A549 (cell line): ENCODE measurements around the gene ZC2HC1B. TPM values are rescaled to one million over a fixed set of nuclear protein-coding genes. Genes with fewer than 3 reads are reported as not detected.

Source experiments
- ATAC-seq, 2 experiments: fragments of 200-7000 bp in 1 of 2; fragments of >200 bp in 1 of 2; cut with Nextera tagmentation in 1 of 2; cut with Tn5 transposase in 1 of 2; 3 replicates each; pipeline versions ENCODE4 v1.8.0 to v1.9.1; 2018 to 2020; ENCODE audit warnings: mild to moderate bottlenecking in 1 of 2, moderate library complexity in 1 of 2
- CTCF ChIA-PET: fragments of 300-600 bp; sonication (Branson Sonifier 250); formaldehyde crosslinking; extraction: SDS; loops from one replicate; lab custom pipeline; 2021; ENCODE audit warnings: antibody characterized with exemption, inconsistent platforms; lab: Yijun Ruan, JAX
- POLR2A ChIA-PET: fragments of 350-600 bp; formaldehyde crosslinking; extraction: SDS; loops from one replicate; lab custom pipeline; 2021; ENCODE audit warnings: antibody characterized with exemption, inconsistent platforms; lab: Yijun Ruan, JAX
- DNase-seq, 2 experiments: peaks; one replicate each; pipeline versions ENCODE4 v3.0.0 to v3.0.0-alpha.2; 2011 to 2016; ENCODE audit warnings: low read depth in 1 of 2, low spot score in 1 of 2
- FAIRE-seq: peaks from 2 replicates; lab custom pipeline; 2011; peaks lifted over from hg19 to GRCh38; lab: Jason Lieb, UNC
- H3K27ac ChIP-seq, 2 experiments: fragments of >200 bp; sonication (Bioruptor Twin); formaldehyde crosslinking; 3 replicates each; pipeline ENCODE4 v1.5.1; 2016 to 2017
- H3K4me1 ChIP-seq: fragments of >200 bp; sonication (Bioruptor Twin); formaldehyde crosslinking; 3 replicates; pipeline ENCODE4 v1.6.1; 2016
- H3K4me2 ChIP-seq: fragments of >200 bp; sonication (Bioruptor Twin); formaldehyde crosslinking; 3 replicates; pipeline ENCODE4 v1.6.1; 2016
- H3K4me3 ChIP-seq: fragments of >200 bp; sonication (Bioruptor Twin); formaldehyde crosslinking; 3 replicates; pipeline ENCODE4 v1.5.1; 2016
- H3K9me3 ChIP-seq: fragments of >200 bp; sonication (Bioruptor Twin); formaldehyde crosslinking; 3 replicates; pipeline ENCODE4 v1.6.1; 2016
- ATOH8 ChIP-seq: fragments of 250-450 bp; sonication (Bioruptor Pico); IDR thresholded peaks from 2 replicates; pipeline ENCODE4 v1.5.0; 2020; ENCODE audit warnings: low read depth, mild to moderate bottlenecking, moderate library complexity
- BHLHE40 ChIP-seq: IDR thresholded peaks from 2 replicates; pipeline ENCODE4 v1.6.1; 2012; ENCODE audit warnings: low read depth, low read length, inconsistent platforms
- CEBPB ChIP-seq, 2 experiments: fragments of >200 bp in 1 of 2; sonication (Bioruptor Twin) in 1 of 2; formaldehyde crosslinking in 1 of 2; IDR thresholded peaks; 2 replicates each; pipeline ENCODE4 v1.6.1; 2012 to 2016
- CHD2 ChIP-seq: fragments of 150-350 bp; IDR thresholded peaks from 2 replicates; pipeline ENCODE4 v1.6.1; 2014; ENCODE audit warnings: low read length; ENCODE audit not compliant: partially characterized antibody
- E2F6 ChIP-seq: IDR thresholded peaks from 2 replicates; pipeline ENCODE4 v1.6.1; 2012; ENCODE audit warnings: low read depth, borderline replicate concordance
- ELK1 ChIP-seq: fragments of 150-350 bp; IDR thresholded peaks from 2 replicates; pipeline ENCODE4 v1.6.1; 2014; ENCODE audit warnings: low read depth, mild to moderate bottlenecking, low read length
- FOSB ChIP-seq: fragments of 250-450 bp; sonication (Bioruptor Pico); IDR thresholded peaks from 2 replicates; pipeline ENCODE4 v1.5.0; 2020; ENCODE audit warnings: mild to moderate bottlenecking, moderate library complexity
- FOSL2 ChIP-seq, 2 experiments: fragments of 450-650 bp in 1 of 2; fragments of >200 bp in 1 of 2; sonication (Bioruptor Twin) in 1 of 2; formaldehyde crosslinking; IDR thresholded peaks; 2 replicates each; pipeline versions ENCODE4 v1.5.0 to v1.6.1; 2016 to 2020; ENCODE audit warnings: mild to moderate bottlenecking in 1 of 2, moderate library complexity in 1 of 2
- GATA3 ChIP-seq: IDR thresholded peaks from 2 replicates; pipeline ENCODE4 v1.6.1; 2012; ENCODE audit warnings: borderline replicate concordance
- HES2 ChIP-seq: fragments of >200 bp; sonication (Bioruptor Twin); formaldehyde crosslinking; IDR thresholded peaks from 2 replicates; pipeline ENCODE4 v1.6.1; 2016
- HOXA7 ChIP-seq: fragments of 250-450 bp; sonication (Bioruptor Pico); IDR thresholded peaks from 2 replicates; pipeline ENCODE4 v1.5.0; 2020; ENCODE audit warnings: mild to moderate bottlenecking, moderate library complexity
- HOXB13 ChIP-seq: fragments of 250-450 bp; sonication (Bioruptor Pico); IDR thresholded peaks from 2 replicates; pipeline ENCODE4 v1.5.0; 2020; ENCODE audit warnings: low read depth, mild to moderate bottlenecking, moderate library complexity
- HOXB5 ChIP-seq: fragments of 250-450 bp; sonication (Bioruptor Pico); IDR thresholded peaks from 2 replicates; pipeline ENCODE4 v1.5.0; 2020; ENCODE audit warnings: mild to moderate bottlenecking, moderate library complexity
- JUN ChIP-seq, 2 experiments: fragments of >200 bp; sonication (Bioruptor Twin); formaldehyde crosslinking; IDR thresholded peaks; 2 replicates in 1 of 2; 3 replicates in 1 of 2; pipeline ENCODE4 v1.6.1; 2016 to 2017
- JUNB ChIP-seq: fragments of >200 bp; sonication (Bioruptor Twin); formaldehyde crosslinking; IDR thresholded peaks from 2 replicates; pipeline ENCODE4 v1.6.1; 2016
- KDM1A ChIP-seq: fragments of 200-600 bp; sonication (generic); IDR thresholded peaks from 2 replicates; pipeline ENCODE4 v1.6.1; 2016; ENCODE audit warnings: low read depth, mild to moderate bottlenecking
- KDM5A ChIP-seq: fragments of 200-600 bp; sonication (generic); IDR thresholded peaks from 2 replicates; pipeline ENCODE4 v1.6.1; 2016; ENCODE audit warnings: antibody characterized with exemption, mild to moderate bottlenecking
- MAFK ChIP-seq: fragments of 450-650 bp; IDR thresholded peaks from 2 replicates; pipeline ENCODE4 v1.6.1; 2014; ENCODE audit not compliant: partially characterized antibody
- MAX ChIP-seq: IDR thresholded peaks from 2 replicates; pipeline ENCODE4 v1.6.1; 2012
- MAZ ChIP-seq: fragments of 150-350 bp; IDR thresholded peaks from 2 replicates; pipeline ENCODE4 v1.6.1; 2014; ENCODE audit warnings: antibody characterized with exemption, low read depth, low read length, borderline replicate concordance
- MYC ChIP-seq: IDR thresholded peaks from 2 replicates; pipeline ENCODE4 v1.6.1; 2012; ENCODE audit warnings: mild to moderate bottlenecking, inconsistent platforms, low read length, improper control_type of control experiment, borderline replicate concordance
- NFE2L2 ChIP-seq: fragments of 150-350 bp; conservative IDR thresholded peaks from 2 replicates; pipeline ENCODE4 v1.6.1; 2014; ENCODE audit warnings: low read length
- NPAS2 ChIP-seq: fragments of 250-450 bp; sonication (Bioruptor Pico); IDR thresholded peaks from 2 replicates; pipeline ENCODE4 v1.8.0; 2022; ENCODE audit warnings: mild to moderate bottlenecking, moderate library complexity, borderline replicate concordance
- PBX3 ChIP-seq: IDR thresholded peaks from 2 replicates; pipeline ENCODE4 v1.6.1; 2012
- PHF8 ChIP-seq: fragments of 200-600 bp; sonication (generic); IDR thresholded peaks from 2 replicates; pipeline ENCODE4 v1.6.1; 2016; ENCODE audit warnings: low read depth, mild to moderate bottlenecking, antibody characterized with exemption, moderate library complexity, borderline replicate concordance
- POLR2A ChIP-seq: IDR thresholded peaks from 2 replicates; pipeline ENCODE4 v1.6.1; 2012; ENCODE audit warnings: mild to moderate bottlenecking, low read length
- POLR2AphosphoS2 ChIP-seq: conservative IDR thresholded peaks from 2 replicates; pipeline ENCODE4 v1.6.1; 2012; ENCODE audit warnings: low read length, improper control_type of control experiment, inconsistent platforms
- RAD21 ChIP-seq, 2 experiments: fragments of >200 bp in 1 of 2; sonication (Bioruptor Twin) in 1 of 2; formaldehyde crosslinking in 1 of 2; IDR thresholded peaks in 1 of 2; conservative IDR thresholded peaks in 1 of 2; 2 replicates in 1 of 2; 3 replicates in 1 of 2; pipeline ENCODE4 v1.6.1; 2012 to 2018; ENCODE audit warnings: inconsistent platforms in 1 of 2
- REST ChIP-seq: fragments of 200-600 bp; sonication (generic); IDR thresholded peaks from 2 replicates; pipeline ENCODE4 v1.6.1; 2016; ENCODE audit warnings: antibody characterized with exemption, mild to moderate bottlenecking, moderate library complexity
- RFX5 ChIP-seq: fragments of 450-650 bp; IDR thresholded peaks from 2 replicates; pipeline ENCODE4 v1.7.1; 2014; ENCODE audit warnings: antibody characterized with exemption, mild to moderate bottlenecking, moderate library complexity
- WGBS: methylation state at CpG from one replicate; pipeline ENCODE4 v1.1.6; 2017; ENCODE audit errors: missing lambda C conversion rate; 5-methylcytosine and 5-hydroxymethylcytosine counted together
- polyA plus RNA-seq, 4 experiments: library from polyadenylated mRNA; depleted of rRNA in 3 of 4; stranded (reverse); fragments of >200 nt; fragmentation: RNase III in 1 of 4; extraction: RNeasy Plus Mini Kit Qiagen cat#74134 plus additional on column Dnase treatment in 1 of 4; gene quantifications; 2 replicates in 3 of 4; 3 replicates in 1 of 4; pipeline ENCODE4 v1.2.3, GENCODE V29; 2011 to 2017

ZC2HC1B gene
- polyA plus RNA-seq, 2 of the 4 experiments (the other 2 are of a cell fraction): not detected

GRCh38 chr6:143842902-143843676 lies 21.2 kb upstream of the ZC2HC1B start, which contains the start of gene LTV1:
Gene LTV1, plus strand, starts transcription at chr6:143843338. Its CDS starts 140 bp downstream, at chr6:143843478.
- no peak for FAIRE-seq
- peak; percentile 76 for TF ChIP-seq E2F6
- TF ChIP-seq ELK1: no peak
- no peak for TF ChIP-seq JUNB
- TF ChIP-seq HES2: no peak
- TF ChIP-seq KDM5A: peak; percentile 46; the same call in 1 of the 2 replicates
- TF ChIP-seq MAX: peak; percentile 99
- TF ChIP-seq RAD21 (conservative IDR thresholded peaks at IDR 0.05 in 1 of 2, IDR thresholded peaks at IDR 0.05 in 1 of 2): no peak
- peak; percentile 93 for TF ChIP-seq PHF8
- TF ChIP-seq HOXB13: peak; percentile 45; the same call in 1 of the 2 replicates
- TF ChIP-seq PBX3: no peak
- peak; percentile 83 for TF ChIP-seq BHLHE40
- TF ChIP-seq REST: peak; percentile 95
- no peak for TF ChIP-seq CEBPB (IDR thresholded peaks at IDR 0.05)
- peak; percentile 20 to 74; a peak in 4 of 5 replicates for TF ChIP-seq JUN (IDR thresholded peaks at IDR 0.05)
- TF ChIP-seq POLR2A: peak; percentile 39
- peak; percentile 84 for TF ChIP-seq MYC
- TF ChIP-seq HOXA7 (CRISPR knock-in tag): no peak
- no peak for TF ChIP-seq POLR2AphosphoS2
- peak; percentile 46; the same call in 1 of the 2 replicates for TF ChIP-seq HOXB5
- 0 out of 2 replicates have a peak, but pooled peaks have one; percentile 43 for TF ChIP-seq ATOH8 (CRISPR knock-in tag)
- peak; percentile 93 for TF ChIP-seq CHD2
- TF ChIP-seq FOSB (CRISPR knock-in tag): no peak
- no peak for TF ChIP-seq MAZ
- TF ChIP-seq MAFK: no peak
- TF ChIP-seq RFX5: no peak
- no peak for TF ChIP-seq GATA3
- TF ChIP-seq NFE2L2: no peak
- TF ChIP-seq FOSL2 (IDR thresholded peaks at IDR 0.05): no peak
- peak; percentile 10; the same call in 1 of the 2 replicates for TF ChIP-seq FOSL2 (CRISPR knock-in tag; IDR thresholded peaks at IDR 0.05)
- no peak for TF ChIP-seq NPAS2 (CRISPR knock-in tag)
- TF ChIP-seq KDM1A: no peak
- TF ChIP-seq, all 56 proteins: peak for 14
- H3K4me2 ChIP-seq: peak within 1 kb of the TSS; percentile 99

More at GRCh38 chr6:143842902-143843676, 21.2 kb upstream of the ZC2HC1B start, which contains the start of gene LTV1:
- H3K4me1 ChIP-seq: peaks cover 10% of the 10 kb centered on the region; the same call in 2 of the 3 replicates
- ATAC-seq: peak; percentile 99 to 100
- peak; percentile 91 to 95 for DNase-seq
- CTCF ChIA-PET: interaction anchor here (1.3 kb wide), 1 partner anchor 268 kb away, joined by 5 read pairs; no protein-coding TSS in a partner anchor
- peak within 1 kb of the TSS; percentile 96 for H3K4me3 ChIP-seq
- WGBS: 4% methylated on average over 29 of the region's 64 CpGs
- H3K27ac ChIP-seq: peak within 1 kb of the TSS; percentile 92 to 98
- no peaks in the 10 kb centered on the region for H3K9me3 ChIP-seq
- POLR2A ChIA-PET: interaction anchor here (0.6 to 1.6 kb wide), 7 partner anchors 9 to 307 kb away, joined by 3 to 10 read pairs (median 4); partner anchors contain the start of genes PHACTR2 and SF3B5
